Forelimb muscle (tissue), 1 donor: Measurements from ENCODE around the gene TSGA10IP. TPM values are rescaled to one million over a fixed set of nuclear protein-coding genes. Genes with fewer than 3 reads are reported as not detected.

Experiments
- DNase-seq: peaks from one replicate; pipeline ENCODE4 v3.0.0-alpha.2; 2013; ENCODE audit warnings: low read depth
- polyA plus RNA-seq: library from polyadenylated mRNA; unstranded; fragments of 120-200 nt; gene quantifications from one replicate; pipeline ENCODE4 v1.2.1, GENCODE V29; 2013; ENCODE audit not compliant: insufficient read length

TSGA10IP gene
- polyA plus RNA-seq: 0.25 TPM

GRCh38 chr11:65945430-65945911 is at the start of gene TSGA10IP:
TSGA10IP (plus strand) TSS chr11:65945480; CDS start chr11:65945676, 196 bp downstream.
- DNase-seq: no peak

GRCh38 chr11:65895482-65895981 is 49.7 kb upstream of the TSGA10IP start:
- DNase-seq: no peak

DNA sequence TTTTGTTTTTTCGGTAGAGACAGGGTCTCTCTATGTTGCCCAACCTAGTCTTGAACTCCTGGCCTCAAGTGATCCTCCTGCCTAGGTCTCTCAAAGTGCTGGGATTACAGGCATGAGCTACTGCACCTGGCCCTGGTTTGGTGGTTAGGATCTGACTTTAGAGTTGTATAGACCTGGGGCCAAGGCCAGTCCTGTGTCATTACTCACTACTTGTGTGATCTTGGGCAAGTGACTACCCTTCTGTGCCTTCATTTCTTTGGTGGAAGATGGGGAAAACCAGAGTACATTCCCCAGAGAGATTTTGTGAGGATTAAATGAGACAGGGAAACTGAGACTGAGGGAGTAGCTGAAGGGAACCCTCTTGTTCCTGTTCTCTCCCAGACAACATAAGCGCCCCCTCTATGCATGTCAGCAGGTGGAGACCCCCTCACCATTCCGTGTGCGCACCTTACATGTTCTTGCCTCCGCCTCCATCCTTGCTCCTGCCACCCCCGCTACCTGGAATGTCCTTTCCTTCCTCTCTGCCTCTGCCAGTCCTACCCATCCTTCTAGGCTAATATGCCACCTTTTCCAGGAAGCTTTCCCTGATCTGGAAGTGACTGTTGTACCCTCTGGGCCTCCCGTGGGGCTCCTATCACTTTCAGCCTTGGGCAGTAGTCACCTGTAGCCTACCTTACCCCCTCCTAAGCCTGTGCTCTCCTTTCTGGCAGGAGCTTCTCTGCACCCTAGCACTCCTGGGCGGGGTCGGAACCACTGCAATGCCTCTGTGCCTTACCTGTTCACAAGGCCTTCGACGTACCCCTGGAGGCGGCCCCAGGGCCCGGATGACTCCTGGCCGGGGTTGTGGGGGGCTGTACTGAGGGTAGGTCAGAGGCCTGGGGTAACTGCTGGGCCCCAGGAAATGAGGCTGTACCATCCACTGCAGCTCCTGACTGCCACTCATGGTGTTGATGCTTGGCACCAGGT is 49.0 kb upstream of the TSGA10IP start:
- no peak for DNase-seq

- DNase-seq: no peak
Observed at GRCh38 chr11:65897020-65897471, 48.2 kb upstream of the TSGA10IP start.

DNA sequence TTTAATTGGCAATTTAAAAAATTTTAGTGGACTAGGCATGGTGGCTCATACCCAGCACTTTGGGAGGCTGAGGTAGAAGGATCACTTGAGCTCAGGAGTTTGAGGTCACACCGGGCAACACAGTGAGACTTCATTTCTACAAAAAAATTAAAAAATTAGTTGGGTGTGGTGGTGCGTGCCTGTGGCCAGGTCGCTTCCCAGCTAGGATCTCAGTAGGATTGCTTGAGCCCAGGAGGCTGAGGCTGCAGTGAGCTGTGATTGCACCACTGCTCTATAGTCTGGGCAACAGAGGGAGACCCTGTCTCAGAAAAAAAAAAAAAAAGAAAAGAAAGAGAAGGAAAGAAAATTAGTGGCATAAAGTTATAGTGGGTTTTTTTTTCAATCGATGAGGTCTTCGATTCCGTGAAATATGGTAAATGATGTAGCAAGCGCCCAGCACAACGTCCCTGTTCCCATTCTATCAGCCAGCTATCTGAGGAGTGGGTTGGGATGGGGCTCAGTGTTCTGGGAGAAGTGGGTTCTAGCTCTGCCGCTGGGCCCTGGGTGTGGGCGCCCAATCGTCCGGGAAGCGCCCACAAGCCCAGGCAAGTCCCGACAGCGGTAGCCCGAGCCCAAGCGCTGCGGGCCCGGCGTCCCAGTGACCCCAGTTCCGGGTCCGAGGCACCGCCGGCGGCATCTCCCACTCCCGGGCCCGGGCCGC is 46.5 kb upstream of the TSGA10IP start:
- no peak for DNase-seq

DNA sequence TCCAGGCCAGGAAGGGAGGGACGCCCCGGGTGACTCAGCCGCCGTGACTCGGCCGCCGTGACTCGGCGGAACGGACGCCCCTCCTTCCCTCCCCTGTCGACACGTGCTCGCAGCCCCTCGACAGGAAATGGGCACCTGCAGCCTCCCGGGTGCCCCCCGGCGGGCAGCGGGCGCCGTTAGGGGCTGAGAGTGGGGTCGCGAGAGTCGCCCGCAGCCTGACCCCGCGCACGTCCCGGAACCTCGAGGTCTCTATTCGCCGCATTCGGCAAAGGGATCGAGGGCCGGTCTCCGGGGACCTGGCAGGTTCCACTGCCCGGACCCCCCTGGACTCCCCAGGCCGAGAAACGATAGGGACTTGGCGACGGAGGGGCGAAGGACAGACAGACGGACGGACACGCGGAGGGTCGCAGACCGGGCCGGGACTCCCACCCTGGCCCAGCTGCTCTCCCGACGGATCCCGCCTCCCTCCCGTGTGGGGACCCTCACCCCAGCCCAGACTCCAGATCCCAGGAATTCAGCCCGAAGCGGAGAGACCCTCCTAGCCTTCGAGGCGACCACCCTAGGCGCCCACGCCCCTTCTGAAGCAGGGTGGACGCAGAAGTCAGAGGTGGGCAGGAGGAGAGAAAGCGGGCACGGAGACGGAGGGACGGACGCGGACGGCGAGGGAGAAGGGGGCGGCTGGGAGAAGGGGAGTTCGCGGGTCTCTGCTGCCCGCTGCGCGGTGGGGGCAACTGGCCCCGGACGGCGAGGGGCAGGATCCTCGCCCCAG is 45.7 kb upstream of the TSGA10IP start:
- no peak for DNase-seq

DNA sequence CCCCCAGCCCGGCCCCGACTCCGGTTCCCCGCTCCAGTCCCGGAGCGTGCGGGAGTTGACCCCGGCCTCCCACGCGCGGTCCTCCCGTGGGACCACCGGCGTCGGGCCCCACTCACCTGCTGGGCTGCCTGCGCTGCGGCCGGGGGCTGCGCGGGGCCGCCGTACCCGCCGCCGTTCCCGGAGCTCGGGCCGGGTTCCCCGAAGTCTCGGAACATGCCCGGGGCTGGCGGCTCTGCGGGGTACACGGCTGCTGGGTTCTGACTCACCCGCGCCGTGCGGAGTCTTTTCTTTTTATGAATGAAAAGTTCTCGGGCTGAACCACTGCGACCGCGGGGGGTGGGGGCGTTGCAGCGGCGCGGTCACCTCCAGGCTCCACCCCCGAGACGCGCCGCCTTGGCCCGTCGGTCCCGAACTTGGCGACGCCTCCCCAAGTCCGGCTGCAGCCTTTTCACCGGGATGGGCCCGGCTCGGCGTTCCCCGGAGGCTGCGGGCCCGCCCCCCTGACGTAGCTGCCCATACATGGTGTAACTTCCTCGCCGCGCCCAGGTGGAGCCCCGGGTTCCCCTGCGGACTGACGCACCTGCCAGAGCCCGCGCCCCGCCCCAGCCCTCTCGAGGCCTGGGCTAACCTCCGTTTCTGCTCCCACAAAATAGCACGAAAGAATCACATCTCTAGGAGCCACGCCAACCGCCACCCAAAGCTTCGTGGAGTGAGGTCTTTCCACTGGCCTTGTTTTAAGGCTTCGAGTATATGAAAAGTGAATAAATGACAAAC is 45.0 kb upstream of the TSGA10IP start, which contains the start of gene FOSL1:
Gene FOSL1, minus strand, starts transcription at position 264 of the 774 bp plus-strand sequence. Its CDS starts 49 bp downstream, at position 215.
- DNase-seq: no peak

DNA sequence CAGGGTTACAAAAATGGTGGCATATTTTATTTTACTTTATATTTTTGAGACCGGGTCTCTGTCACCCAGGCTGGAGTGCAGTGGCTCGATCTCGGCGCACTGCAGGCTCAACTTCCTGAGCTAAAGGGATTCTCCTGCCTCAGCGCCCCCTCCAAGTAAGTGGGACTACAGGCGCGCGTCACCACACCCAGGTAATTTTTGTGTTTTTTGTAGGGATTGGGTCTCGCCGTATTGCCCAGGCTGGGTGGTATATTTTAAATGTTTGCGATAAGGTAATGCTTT is 44.4 kb upstream of the TSGA10IP start:
- DNase-seq: no peak

GRCh38 chr11:65903068-65903481 is 42.2 kb upstream of the TSGA10IP start:
- no peak for DNase-seq

DNA sequence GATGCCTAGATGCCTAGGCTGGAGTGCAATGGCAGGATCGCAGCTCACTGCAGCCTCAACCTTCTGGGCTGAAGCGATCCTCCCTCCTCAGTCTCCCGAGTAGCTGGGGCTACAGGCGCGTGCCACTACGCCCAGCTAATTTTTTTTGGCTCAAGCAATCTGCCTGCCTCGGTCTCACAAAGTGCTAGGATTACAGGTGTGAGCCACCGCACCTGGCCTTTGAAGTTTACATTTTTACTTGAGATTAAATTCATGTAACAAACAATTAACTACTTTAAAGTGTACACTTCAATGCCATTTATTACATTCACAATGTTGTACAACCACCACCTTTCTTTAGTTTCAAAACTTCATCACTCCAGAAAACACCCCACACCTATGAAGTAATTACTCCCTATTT is 41.6 kb upstream of the TSGA10IP start:
- no peak for DNase-seq

DNA sequence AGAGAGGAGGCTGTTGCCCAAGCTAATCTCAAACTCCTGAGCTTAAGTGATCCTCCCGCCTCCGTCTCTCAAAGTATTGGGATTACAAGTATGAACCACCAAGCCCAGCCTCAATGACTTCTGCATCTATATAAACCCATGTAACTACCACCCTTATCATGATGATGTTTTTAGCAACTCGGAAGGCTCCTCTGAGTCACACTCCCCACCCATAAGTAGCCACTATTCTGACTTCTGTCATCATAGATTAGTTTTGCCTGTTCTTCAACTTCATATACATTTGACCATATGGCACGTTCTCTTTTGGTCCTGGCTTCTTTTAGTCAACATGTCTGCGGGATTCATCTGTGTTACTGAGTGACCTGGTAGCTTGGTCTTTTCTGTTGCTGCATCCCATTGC is 38.7 kb upstream of the TSGA10IP start:
- no peak for DNase-seq

DNA sequence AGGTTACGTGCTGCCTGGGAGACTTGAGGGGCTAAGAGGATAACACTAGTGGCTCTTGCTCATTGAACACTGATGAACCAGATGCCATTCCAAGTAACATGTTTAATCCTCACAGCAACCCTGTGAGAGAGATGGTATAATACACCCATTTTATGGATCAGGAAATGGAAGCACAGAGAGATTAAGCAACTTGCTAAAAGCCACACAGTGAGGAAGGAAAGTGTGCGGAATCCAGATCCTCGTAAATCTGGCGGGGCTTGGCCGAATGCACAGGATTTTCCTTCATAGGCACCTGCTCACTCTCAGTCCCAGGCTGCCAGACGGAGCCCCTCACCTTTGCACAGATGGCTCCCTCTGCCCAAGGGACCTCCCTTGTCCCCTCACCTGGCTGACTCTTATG is 37.4 kb upstream of the TSGA10IP start:
- no peak for DNase-seq

GRCh38 chr11:65911682-65912568 is 33.4 kb upstream of the TSGA10IP start:
- no peak for DNase-seq

GRCh38 chr11:65912845-65913244 is 32.4 kb upstream of the TSGA10IP start:
- DNase-seq: no peak

DNA sequence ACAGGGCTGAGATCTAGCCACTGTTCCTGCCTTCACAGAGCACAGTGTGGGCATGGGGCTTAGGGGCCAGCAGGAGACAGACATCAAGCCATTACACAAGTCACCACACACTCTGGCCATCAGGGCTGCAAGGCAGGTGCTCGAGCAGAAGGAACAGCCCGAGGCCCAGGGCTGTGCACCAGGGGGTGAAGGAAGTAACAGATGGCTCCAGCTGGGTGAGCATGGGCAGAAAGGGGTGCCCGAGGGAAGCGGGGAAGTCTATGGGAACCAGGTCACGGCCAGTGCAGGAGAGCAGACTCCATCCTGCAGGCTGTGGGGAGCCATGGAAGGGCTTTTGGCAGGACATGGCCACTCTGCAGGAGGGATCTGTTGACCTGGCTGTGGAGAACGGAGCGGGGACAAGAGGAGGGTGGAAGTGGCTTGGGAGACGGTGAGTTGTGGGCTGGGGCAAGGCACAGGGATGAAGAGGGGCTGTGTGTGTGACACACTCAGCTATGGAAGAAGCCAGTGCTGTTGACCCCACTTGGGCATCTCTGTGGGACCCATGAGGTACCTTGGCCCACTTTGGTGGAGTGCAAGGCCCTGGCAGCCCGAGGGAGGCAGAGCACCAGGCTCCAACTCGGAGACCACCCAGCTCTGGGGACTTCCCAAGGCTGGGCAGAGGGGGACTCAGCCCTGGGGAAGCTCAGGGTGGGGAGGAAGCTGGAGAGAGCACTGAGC is 30.0 kb upstream of the TSGA10IP start:
- DNase-seq: no peak

GRCh38 chr11:65915821-65916251 is 29.4 kb upstream of the TSGA10IP start:
- DNase-seq: no peak

DNA sequence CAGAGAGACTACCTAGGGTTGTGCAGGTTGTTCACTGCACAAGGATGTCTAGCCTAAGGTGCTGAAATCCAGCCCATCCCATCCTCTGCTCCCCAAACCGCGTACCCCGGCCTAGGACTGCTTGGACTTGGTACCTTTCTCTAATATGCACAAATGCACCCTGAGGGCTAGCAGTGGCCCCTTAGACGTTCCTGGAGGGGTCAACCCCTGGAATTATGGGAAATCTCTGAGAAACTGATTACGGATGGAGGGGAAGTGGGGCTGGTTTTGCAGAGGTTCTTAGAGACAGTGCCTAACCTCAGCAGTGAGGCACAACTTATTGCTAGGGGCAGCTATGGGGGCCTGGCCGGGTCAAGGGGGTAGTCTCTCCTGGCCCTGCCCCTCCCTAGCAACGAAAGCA is 28.9 kb upstream of the TSGA10IP start:
- no peak for DNase-seq

DNA sequence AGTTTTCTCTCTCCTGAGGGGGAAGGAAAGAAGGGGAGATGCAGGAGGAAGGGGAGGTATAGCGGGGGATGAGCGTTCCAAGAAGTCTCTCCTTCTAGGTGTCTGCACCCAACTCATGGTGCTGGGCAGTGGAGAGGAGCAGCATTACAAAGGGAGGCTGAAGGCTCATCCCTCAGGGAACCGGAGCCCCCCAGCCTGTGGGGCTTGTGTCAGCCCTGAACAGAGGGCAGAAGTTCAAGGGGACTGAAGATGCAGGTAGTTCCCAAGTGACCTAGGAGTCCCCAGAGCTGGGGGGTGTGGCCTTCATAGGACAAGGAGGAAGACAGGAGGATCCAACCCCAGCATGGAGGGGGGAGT is 28.2 kb upstream of the TSGA10IP start:
- no peak for DNase-seq
